NB4 (cell line): ENCODE results near the gene ZDHHC1.

Source experiments
- CTCF ChIP-seq: IDR thresholded peaks from one replicate; pipeline ENCODE4 v1.5.1; 2012; ENCODE audit warnings: low read depth, low read length
- MYC ChIP-seq: IDR thresholded peaks from 2 replicates; pipeline ENCODE4 v1.6.1; 2011; ENCODE audit warnings: low read depth, low read length
- POLR2A ChIP-seq: IDR thresholded peaks from 2 replicates; pipeline ENCODE4 v1.6.1; 2011; ENCODE audit warnings: mild to moderate bottlenecking; ENCODE audit not compliant: insufficient read length; ENCODE audit errors: extremely low read depth
- TF ChIP-seq, protein P1 (sequence below): IDR thresholded peaks from 2 replicates; pipeline ENCODE4 v1.6.1; 2011; ENCODE audit warnings: low read depth, low read length

DNA sequence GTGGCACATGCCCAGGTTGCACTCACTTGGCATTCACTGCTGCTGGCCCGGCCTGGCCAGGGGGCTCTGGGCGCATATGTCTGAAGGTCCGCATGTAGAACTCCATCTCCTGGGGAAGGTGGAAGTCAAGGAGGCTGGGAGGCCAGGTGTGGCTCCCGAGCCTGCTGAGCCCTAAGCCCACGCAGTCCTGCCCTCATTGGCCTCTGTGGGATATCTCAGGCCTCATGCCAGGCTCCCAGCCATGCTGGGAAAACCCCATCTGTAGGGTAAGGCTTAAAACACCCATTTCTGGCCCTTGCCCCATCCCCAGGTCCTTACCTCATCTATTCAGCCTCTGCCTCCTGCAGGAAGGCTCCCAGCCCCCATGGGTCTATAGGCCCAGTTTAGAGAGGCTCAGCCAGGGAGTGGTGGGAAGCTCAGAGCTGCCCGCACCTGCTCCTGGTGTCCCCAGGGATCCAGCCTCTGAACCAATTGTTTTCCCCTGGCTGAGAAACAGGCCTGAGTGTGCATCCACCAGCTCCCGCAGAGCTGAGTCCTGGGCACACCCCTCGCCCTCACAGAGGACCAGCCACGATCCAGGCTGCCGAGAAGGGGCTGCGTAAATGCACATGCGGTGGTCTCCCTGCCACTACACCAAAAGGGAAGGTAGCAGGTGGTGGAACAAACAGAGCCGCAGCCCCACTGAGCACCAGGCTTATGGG is 20.7 kb downstream of the ZDHHC1 start:
- no peak for TF ChIP-seq CTCF
- no peak for TF ChIP-seq POLR2A
- TF ChIP-seq, protein P1, sequence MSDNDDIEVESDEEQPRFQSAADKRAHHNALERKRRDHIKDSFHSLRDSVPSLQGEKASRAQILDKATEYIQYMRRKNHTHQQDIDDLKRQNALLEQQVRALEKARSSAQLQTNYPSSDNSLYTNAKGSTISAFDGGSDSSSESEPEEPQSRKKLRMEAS, result no peak
- no peak for TF ChIP-seq MYC
